Amniotic epithelial cell (primary cell): ENCODE data around the gene MTPN.

Experiments used
- DNase-seq: peaks from one replicate; pipeline ENCODE4 v3.0.0-alpha.2; 2010; ENCODE audit warnings: low read depth

MTPN gene

GRCh38 chr7:135956393-135956792 is 20.8 kb downstream of the MTPN start:
- DNase-seq = no peak

- no peak for DNase-seq
Observed at GRCh38 chr7:135950972-135951371, 26.2 kb downstream of the MTPN start.

GRCh38 chr7:135950429-135950828 is 26.7 kb downstream of the MTPN start:
- no peak for DNase-seq

GRCh38 chr7:135946289-135947055 is 30.7 kb downstream of the MTPN start:
- no peak for DNase-seq

GRCh38 chr7:135944753-135945152 is 32.4 kb downstream of the MTPN start:
- no peak for DNase-seq

GRCh38 chr7:135943134-135943879 is 33.9 kb downstream of the MTPN start:
- DNase-seq = peak; percentile 47

GRCh38 chr7:135942614-135943013 is 34.5 kb downstream of the MTPN start:
- no peak for DNase-seq

- no peak for DNase-seq
Observed at GRCh38 chr7:135940077-135941075, 36.8 kb downstream of the MTPN start.

GRCh38 chr7:135939261-135939812 is 37.8 kb downstream of the MTPN start:
- DNase-seq = no peak

- no peak for DNase-seq
Observed at GRCh38 chr7:135938563-135938962, 38.6 kb downstream of the MTPN start.

GRCh38 chr7:135938086-135938485 is 39.1 kb downstream of the MTPN start:
- DNase-seq = no peak

GRCh38 chr7:135936497-135937217 is 40.5 kb downstream of the MTPN start:
- DNase-seq = no peak

- no peak for DNase-seq
Observed at GRCh38 chr7:135934651-135935050, 42.5 kb downstream of the MTPN start.

- no peak for DNase-seq
Observed at GRCh38 chr7:135933509-135934188, 43.5 kb downstream of the MTPN start.

- no peak for DNase-seq
Observed at GRCh38 chr7:135932131-135932530, 45.0 kb downstream of the MTPN start.

GRCh38 chr7:135930565-135931461 is 46.3 kb downstream of the MTPN start:
- peak; percentile 73 for DNase-seq

GRCh38 chr7:135929722-135930141 is 47.4 kb downstream of the MTPN start:
- peak; percentile 34 for DNase-seq

- DNase-seq = peak; percentile 56
Observed at GRCh38 chr7:135929249-135929648, 47.9 kb downstream of the MTPN start.

GRCh38 chr7:135928136-135928535 is 49.0 kb downstream of the MTPN start:
- no peak for DNase-seq

- DNase-seq = no peak
Observed at GRCh38 chr7:135925210-135925609, 51.9 kb downstream of the MTPN start.
